BE2C (cell line): ENCODE measurements around the gene MTNR1B. TPM values are rescaled to one million over a fixed set of nuclear protein-coding genes. Genes with fewer than 3 reads are reported as not detected.

ENCODE experiments used
- DNase-seq: peaks from one replicate; pipeline ENCODE4 v3.0.0-alpha.2; 2020
- H3K27me3 ChIP-seq: fragments of 250-450 bp; sonication (Bioruptor Pico); 2 replicates; pipeline ENCODE4 v1.5.1; 2020; ENCODE audit warnings: mild to moderate bottlenecking
- H3K36me3 ChIP-seq: fragments of 250-450 bp; sonication (Bioruptor Pico); 2 replicates; pipeline ENCODE4 v1.5.1; 2020; ENCODE audit warnings: mild to moderate bottlenecking
- H3K4me1 ChIP-seq: fragments of 250-450 bp; sonication (Bioruptor Pico); 2 replicates; pipeline ENCODE4 v1.5.1; 2020
- H3K4me3 ChIP-seq: 2 replicates; pipeline ENCODE4 v1.5.1; 2011; ENCODE audit warnings: low read depth, low read length
- H3K9me3 ChIP-seq: fragments of 250-450 bp; sonication (Bioruptor Pico); 2 replicates; pipeline ENCODE4 v1.5.1; 2020
- polyA plus RNA-seq: library from polyadenylated mRNA; unstranded; fragments of >200 nt; gene quantifications from one replicate; pipeline ENCODE4 v1.2.1, GENCODE V29; 2012; ENCODE audit warnings: low read depth, missing spikeins; ENCODE audit not compliant: insufficient read length, insufficient read depth
- TF ChIP-seq, protein P1 (sequence below): IDR thresholded peaks from 2 replicates; pipeline ENCODE4 v1.5.1; 2012; ENCODE audit warnings: mild to moderate bottlenecking, low read depth, low read length

MTNR1B gene
- polyA plus RNA-seq, result not detected

DNA sequence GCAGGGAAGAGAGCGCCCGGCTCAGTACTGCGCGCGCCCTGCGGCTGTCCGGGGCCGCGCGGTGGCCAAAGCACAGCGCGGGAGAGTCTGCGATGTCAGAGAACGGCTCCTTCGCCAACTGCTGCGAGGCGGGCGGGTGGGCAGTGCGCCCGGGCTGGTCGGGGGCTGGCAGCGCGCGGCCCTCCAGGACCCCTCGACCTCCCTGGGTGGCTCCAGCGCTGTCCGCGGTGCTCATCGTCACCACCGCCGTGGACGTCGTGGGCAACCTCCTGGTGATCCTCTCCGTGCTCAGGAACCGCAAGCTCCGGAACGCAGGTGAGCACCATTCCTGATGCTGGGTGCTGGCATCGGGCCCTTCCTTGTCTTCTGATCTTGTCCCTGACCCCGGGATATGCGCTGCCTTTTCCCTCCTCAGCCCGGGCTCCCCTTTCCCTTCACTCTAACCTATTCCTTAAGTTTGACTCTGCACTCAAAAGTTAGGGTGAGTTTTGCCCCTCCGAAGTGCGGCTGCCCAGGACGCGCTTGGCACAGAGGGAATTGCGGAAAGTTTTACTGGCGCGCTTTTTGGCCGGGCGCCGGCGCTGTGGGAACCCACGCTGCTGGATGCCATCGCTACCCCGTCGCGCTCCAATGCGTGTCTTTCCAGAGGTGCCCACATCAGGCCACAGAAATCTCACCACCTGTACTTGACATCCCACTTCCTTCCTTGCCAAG lies at the start of gene MTNR1B:
TSS of gene MTNR1B (plus strand) at position 18 of the 714 bp plus-strand sequence. CDS start at position 93, 75 bp downstream.
- TF ChIP-seq, protein P1, sequence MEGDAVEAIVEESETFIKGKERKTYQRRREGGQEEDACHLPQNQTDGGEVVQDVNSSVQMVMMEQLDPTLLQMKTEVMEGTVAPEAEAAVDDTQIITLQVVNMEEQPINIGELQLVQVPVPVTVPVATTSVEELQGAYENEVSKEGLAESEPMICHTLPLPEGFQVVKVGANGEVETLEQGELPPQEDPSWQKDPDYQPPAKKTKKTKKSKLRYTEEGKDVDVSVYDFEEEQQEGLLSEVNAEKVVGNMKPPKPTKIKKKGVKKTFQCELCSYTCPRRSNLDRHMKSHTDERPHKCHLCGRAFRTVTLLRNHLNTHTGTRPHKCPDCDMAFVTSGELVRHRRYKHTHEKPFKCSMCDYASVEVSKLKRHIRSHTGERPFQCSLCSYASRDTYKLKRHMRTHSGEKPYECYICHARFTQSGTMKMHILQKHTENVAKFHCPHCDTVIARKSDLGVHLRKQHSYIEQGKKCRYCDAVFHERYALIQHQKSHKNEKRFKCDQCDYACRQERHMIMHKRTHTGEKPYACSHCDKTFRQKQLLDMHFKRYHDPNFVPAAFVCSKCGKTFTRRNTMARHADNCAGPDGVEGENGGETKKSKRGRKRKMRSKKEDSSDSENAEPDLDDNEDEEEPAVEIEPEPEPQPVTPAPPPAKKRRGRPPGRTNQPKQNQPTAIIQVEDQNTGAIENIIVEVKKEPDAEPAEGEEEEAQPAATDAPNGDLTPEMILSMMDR, result no peak
- Histone ChIP-seq H3K4me1 (peaks cover 28% of the 10 kb centered on the region), H3K4me3 (no peak within 1 kb of the TSS), H3K36me3 (no peaks in the 10 kb centered on the region), H3K27me3 (no peaks in the 10 kb centered on the region), H3K9me3 (no peaks in the 10 kb centered on the region)
- no peak for DNase-seq

DNA sequence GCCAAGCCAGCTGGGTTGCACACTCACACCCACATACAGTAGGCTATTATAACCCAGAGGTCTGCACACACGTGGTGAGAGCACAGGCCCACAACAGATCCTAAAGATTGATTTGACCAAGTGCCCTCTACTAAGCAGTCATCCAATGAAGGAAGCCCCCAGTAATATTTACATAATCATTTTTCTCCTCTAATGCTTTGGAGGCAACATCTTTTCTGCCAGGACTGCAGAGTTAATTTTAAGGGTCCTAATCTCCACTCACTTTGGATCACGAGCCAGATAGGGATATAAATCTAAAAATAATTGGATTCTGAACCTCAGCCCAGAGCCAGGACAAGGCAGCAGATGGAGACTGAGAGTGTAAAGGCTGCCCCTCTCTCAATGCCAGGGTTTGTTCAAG lies 49.1 kb upstream of the MTNR1B start:
- Histone ChIP-seq H3K4me1 (peaks cover 17% of the 10 kb centered on the region), H3K9me3 (no peaks in the 10 kb centered on the region), H3K27me3 (no peaks in the 10 kb centered on the region), H3K36me3 (no peaks in the 10 kb centered on the region), H3K4me3 (no peak overlapping the region)
- DNase-seq, result peak; percentile 36
- TF ChIP-seq, protein P1, result no peak

DNA sequence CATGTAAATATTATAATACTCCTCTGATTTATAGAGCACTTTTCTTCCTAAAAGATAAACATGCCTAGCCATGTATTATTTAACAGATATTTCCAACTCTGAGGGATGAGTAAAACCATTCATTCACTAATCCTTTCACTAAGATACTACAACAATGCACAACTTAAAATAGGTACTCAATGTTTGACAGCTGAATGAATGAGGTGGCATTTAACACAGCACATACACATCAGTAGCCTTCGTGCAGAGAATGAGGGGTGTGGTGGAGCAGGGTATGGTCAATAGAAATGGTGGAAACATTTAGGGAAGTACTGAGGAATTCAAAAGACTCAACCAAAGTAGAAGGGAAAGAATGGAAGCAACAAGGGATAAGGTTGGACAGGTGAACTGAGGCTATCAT lies 46.7 kb upstream of the MTNR1B start:
- DNase-seq, result no peak
- peaks cover 2% of the 10 kb centered on the region; the same call in 1 of the 2 replicates for H3K9me3 ChIP-seq
- H3K36me3 ChIP-seq, result no peaks in the 10 kb centered on the region
- H3K27me3 ChIP-seq, result no peaks in the 10 kb centered on the region
- TF ChIP-seq, protein P1, result no peak
- peaks cover 17% of the 10 kb centered on the region for H3K4me1 ChIP-seq
- no peak overlapping the region for H3K4me3 ChIP-seq

DNA sequence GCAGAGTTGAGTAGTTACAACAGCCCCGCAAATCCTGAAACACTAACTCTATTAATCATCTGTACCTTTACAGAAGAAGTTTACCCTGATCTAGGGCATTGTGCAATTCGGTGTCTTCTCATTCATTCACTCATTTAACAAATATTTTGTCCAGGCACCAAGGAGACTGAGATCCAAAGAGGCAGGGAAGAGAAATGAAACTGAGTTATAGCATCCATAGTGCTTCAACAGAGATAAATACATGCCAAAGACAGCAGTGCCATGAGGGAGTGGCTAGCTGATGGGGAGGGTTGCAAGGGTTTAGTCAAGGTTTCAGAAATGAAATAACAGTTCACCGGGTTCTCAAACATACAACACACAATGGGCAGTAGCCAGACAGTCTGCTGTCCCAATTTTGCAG lies 40.2 kb upstream of the MTNR1B start:
- Histone ChIP-seq H3K36me3 (no peaks in the 10 kb centered on the region), H3K27me3 (no peaks in the 10 kb centered on the region), H3K4me1 (peaks cover 4% of the 10 kb centered on the region), H3K9me3 (peaks cover 2% of the 10 kb centered on the region; the same call in 1 of the 2 replicates), H3K4me3 (no peak overlapping the region)
- DNase-seq, result no peak
- TF ChIP-seq, protein P1, result no peak

DNA sequence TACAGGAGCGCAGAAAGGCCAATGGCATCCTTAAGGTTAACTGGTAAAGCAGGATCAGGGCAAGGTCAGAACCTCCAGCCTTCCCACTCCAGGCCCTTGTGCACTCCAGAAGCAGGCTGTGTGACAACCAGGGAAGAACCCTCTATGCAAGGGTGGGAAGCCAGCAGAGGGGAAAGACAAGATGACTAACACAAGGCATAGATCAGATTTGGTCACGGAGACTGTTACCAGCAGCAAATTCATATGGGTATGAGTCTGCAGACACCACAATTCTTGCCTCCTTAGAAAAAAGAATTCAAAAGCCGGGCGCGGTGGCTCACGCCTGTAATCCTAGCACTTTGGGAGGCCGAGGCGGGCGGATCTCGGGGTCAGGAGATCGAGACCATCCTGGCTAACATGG lies 39.8 kb upstream of the MTNR1B start:
- Histone ChIP-seq H3K36me3 (no peaks in the 10 kb centered on the region), H3K4me1 (peaks cover 4% of the 10 kb centered on the region), H3K27me3 (no peaks in the 10 kb centered on the region), H3K4me3 (no peak overlapping the region), H3K9me3 (peaks cover 2% of the 10 kb centered on the region; the same call in 1 of the 2 replicates)
- no peak for DNase-seq
- TF ChIP-seq, protein P1, result no peak

DNA sequence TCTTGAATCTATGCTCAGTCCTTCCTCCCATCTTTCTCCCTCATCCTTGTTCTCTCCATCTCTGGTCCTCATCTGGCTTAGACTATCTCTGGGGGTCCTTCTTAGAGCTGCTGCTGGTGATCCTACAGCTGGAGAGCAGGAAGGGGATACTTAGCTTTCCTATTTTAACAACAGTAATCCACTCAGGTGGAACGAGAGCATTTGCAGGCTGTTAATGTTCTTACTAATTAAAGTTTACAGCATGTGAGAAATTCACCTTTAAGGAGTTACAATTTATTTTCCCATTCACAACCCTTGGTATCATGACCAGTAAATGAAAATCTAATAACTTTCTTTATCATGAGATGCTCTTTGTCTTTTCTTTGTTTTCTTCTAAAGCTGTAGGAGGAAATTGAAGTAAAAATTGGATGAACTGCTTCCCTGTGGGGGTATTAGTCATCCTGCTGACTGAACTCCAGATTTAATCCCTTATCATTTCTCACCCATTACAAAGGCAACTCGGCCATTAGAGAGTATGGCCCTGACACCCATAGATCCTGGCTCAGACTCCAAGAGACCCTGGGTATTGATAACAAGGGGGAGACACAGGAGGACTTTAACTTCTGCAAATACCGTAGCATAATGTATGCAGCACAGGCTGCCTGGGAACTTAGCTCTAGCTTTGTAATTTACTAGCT lies 37.6 kb upstream of the MTNR1B start:
- Histone ChIP-seq H3K36me3 (no peaks in the 10 kb centered on the region), H3K27me3 (no peaks in the 10 kb centered on the region), H3K9me3 (no peaks in the 10 kb centered on the region), H3K4me3 (no peak overlapping the region), H3K4me1 (peaks cover 4% of the 10 kb centered on the region)
- TF ChIP-seq, protein P1, result no peak
- DNase-seq, result no peak
